Fibroblast of skin of abdomen (primary cell): ENCODE data around the gene POLR2B.
"Not testable (repeated sequence)": the region's sequence is repeated elsewhere in the genome, so short reads cannot be mapped to it uniquely, and the experiment has no call there.

Experiments used
- DNase-seq: peaks from one replicate; pipeline ENCODE4 v3.0.0-alpha.2; 2013

The POLR2B gene

GRCh38 chr4:56990109-56990905 is 11.6 kb downstream of the POLR2B start:
- peak; percentile 62 for DNase-seq

DNA sequence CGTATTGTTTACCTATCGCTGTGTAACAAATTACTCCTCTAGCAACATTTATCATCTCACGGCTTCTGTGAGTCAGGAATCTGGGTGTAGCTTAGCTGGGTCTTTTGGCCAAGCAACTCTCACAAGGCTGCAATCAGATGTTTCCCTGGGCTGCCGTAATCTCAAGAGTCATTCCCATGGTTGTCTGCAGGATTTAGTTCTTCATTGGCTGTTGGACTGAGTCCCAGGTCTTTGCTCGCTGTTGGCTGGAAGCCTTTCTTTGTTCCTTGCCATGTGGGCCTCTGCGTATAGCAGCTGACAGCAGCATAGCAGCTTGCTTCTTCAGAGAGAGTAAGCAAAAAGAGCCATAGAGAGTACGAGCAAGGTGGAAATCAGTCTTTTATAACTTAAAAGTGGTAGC is 16.8 kb downstream of the POLR2B start:
- peak; percentile 91 for DNase-seq

DNA sequence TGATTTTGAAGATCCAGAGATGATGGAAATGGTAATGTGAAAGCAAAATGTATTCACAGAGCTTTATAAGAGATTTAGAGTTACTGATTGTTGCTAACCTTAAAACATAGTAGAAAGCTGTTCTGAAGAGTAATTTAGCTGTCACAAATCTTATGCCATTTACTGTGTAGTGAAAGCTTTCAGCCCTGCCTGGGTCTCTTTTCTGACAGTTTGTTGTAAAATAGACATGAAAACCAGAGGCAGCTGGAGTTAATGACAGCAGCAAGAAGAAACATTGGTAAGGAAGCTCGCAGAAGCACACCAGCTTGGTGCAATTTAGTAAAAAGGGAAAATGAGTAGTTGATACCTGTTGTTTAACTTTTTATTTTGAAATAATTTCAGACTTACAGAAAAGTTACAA is 21.1 kb downstream of the POLR2B start:
- DNase-seq, result no peak

DNA sequence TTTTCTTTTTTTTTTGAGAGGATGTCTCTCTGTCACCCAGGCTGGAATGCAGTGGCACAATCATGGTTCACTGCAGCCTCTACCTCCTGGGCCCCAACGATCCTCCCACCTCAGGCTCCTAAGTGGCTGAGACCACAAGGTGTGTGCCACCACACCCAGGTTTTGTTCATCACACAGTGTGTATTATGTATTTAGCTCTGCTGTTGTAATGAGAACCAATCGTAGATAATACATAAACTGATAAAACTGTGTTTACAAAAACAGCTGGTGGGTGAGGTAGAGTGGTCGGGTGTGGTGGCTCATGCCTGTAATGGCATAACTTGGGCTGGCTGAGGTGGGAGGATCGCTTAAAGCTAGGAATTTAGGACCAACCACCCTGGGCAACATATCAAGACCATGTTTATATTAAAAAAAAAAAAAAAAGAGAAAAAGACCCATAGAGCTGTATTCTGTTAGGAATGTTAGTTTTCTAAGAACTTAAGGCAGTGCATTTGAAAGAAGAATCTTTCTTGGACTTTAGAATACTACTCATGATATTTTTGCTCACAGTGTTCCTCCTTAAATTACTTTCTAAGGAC is 34.9 kb downstream of the POLR2B start:
- DNase-seq, result no peak

- no peak for DNase-seq
These were observed 40.3 kb downstream of the POLR2B start for GRCh38 chr4:57018980-57019379.

DNA sequence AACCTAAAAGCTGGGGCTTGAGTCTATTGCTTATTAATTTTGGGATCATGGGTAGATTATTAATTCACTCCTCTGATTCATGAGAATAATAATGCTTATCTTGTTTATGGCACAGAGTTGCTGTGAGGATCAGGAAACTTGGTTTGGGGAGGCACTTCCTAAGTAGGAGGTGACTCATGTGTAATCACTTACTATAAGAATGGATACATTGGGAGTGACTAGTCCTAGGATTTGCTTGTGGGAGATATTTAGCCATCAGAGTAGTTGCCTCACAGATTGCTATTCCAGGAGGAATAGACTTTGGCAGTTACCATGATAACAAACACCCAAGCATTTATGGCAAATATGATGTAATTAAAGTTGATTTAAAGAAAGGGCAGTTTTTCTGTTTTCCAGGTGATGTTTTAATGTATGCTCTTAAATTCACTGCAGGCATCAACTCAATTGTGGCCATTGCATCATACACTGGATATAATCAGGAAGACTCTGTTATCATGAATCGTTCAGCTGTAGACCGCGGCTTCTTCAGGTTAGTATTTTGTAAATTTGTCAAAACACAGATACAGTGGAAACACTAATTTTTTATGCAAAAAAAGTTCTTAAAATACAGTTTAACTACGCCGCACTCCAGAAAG is 41.9 kb downstream of the POLR2B start:
- peak; percentile 81 for DNase-seq

DNA sequence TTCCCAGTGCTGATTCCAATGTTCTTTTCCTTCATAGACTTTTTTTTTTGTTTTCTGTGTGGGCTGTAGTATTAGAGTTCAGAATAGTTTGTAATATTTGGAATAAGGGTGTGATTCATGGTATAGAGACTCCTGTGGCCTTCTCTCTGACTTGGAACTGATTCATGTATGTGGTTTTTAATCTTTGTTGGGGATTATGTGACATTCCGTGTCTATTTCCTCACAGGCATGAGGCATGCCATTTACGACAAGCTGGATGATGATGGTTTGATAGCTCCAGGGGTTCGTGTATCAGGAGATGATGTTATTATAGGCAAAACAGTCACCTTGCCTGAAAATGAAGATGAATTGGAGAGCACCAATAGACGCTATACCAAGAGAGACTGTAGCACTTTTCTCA is 44.4 kb downstream of the POLR2B start:
- peak; percentile 93 for DNase-seq

DNA sequence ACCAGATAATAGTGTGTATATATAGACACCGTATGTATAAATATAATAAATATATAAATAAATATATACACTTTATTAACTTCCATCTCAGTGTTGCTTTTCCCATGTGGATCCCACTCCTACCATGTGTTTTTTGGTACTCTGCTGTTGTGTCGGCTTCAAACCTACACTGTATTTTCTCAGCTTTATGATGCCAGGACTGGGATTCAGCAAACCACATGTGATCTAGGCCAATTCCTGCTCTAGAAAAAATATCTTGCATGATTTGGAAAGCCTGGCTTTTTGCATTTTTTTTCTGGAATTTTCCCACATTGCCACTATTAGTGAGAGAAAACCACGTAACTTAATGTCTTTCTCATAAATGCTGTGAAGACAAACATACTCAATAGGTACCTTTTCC is 55.8 kb downstream of the POLR2B start:
- no peak for DNase-seq

DNA sequence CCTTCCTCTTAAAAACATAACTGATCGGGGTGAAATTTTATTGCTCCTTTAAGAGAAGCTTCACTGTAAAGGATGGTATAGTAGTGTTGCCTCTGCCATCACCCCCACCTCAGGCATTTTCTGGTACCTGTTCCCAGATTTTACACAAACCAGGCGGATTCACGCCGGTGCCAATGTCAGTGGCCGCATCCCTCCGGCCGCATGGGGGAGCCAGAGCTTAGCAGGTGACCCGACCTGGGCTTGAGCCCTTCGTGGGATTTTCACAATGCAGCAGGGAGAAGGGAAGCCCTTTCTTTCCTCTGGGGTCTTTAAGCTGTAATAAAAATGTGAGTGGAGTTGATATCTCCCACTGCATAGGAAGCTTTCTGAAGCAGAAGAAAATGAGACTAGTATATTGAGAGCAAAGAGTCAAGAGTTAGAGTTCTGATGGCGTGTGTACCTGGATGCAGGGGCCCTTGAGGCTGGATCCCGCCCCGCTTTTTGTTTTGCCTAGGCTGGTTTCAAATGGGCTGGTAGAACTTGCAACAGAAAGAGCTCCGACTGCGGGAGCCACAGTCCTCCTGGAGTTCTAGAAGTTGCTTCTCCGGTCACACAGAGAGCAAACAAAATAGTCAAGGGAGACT is 59.4 kb downstream of the POLR2B start:
- peak; percentile 52 for DNase-seq

GRCh38 chr4:57039345-57039744 is 60.6 kb downstream of the POLR2B start:
- DNase-seq, result no peak

DNA sequence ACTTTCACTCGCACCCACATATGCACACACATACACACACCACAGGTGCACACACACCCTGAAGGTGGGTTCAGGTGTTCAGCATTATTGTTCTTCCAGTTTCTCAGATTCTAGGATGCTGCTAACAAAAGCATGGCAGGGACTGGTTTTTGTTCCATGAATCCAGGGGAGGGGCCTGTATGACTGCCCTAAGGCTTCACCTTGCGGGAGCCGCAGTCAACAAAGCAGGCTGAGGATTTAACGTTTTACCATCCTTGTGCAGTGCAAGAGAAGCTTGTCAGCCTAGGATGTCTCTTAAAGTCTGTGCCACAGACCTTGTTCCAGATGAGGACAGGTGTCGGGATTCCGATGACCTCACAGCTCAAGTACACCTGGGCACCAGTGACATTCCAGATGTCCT is 61.8 kb downstream of the POLR2B start:
- no peak for DNase-seq

DNA sequence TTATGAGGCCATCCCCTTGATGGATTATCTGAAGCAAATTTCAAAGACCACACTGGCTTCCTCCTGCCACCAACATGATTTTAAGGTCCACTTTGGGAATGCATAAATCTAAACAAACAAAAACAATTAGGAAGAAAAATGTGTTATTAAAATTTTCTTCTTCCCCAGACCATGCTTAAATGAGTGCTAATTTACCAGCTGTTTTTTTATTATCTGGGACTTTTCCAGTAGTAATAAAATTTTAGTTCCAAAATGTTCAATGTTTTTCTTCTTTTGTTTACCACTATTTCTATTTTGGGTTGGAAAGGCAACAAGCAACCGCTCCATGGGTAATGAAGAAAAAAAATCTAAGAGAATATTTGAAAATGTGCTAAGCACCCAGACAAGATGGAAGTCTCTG is 62.3 kb downstream of the POLR2B start:
- DNase-seq, result no peak

DNA sequence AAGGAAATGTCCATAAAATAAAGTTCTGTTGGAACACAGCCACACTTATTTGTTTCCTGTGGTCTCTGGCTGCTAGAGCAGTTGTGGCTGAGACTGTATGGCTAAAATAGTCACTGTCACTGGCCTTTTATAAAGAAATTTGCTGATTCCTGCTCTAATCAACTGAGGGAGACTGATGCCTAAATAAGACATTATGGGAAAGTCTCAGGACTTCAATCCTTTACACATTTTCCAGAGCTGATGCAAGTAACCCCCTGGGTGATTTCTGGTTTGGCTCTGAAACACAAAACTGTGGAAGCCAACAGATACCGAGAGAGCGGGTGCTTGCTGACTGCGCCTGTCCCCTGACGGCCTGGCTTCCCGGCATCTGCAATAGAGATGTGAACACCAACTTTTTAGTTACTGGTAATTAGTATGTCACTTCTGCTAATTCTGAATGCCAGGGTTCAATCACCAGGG is 64.0 kb downstream of the POLR2B start:
- peak; percentile 57 for DNase-seq

- peak; percentile 88 for DNase-seq
These were observed 64.9 kb downstream of the POLR2B start for GRCh38 chr4:57043347-57044251.

GRCh38 chr4:57044279-57044678 is 65.6 kb downstream of the POLR2B start:
- DNase-seq, result peak; percentile 91

DNA sequence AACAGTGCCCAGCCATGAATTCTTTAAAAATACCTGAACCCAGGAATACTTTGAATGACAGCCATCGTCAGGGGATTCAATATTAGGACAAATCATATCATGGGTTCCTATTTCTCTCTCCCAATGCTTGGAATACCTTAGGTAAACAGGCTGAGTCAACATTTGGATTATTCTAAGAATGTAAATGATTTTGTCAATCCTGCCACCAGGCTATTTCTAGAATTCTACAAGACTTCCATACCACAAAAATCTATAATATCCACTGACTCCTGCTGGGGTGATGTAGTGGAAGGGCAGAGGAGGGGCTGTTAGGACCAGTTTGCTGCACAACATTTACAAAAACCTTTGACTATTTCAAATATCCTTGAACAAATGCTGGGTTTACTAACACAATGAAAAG is 66.3 kb downstream of the POLR2B start:
- peak; percentile 89 for DNase-seq

- DNase-seq, result not testable (repeated sequence)
These were observed 68.3 kb downstream of the POLR2B start for GRCh38 chr4:57047046-57047445.

GRCh38 chr4:57048590-57049304 is 70.1 kb downstream of the POLR2B start:
- peak; percentile 31 for DNase-seq

DNA sequence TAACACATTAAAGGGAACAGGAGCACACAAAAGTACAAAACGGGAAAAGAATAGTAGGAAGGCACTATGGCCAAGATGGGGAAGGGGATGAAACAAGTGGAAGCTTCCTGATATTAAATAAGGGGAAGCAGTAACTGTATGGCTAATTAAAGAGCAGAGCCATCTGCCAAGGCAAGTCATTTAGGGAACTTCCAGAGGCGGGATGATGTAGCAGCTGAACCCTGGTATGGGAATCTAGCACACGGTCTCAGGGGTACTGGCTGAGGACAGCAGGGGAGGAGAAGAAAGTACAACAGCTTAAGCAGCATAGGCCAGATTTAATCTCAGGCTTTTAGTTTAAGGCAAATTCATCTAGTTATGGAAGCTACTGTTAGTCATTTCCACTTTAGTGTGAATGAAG is 72.4 kb downstream of the POLR2B start:
- DNase-seq, result no peak

- no peak for DNase-seq
These were observed 72.8 kb downstream of the POLR2B start for GRCh38 chr4:57051524-57051923.

DNA sequence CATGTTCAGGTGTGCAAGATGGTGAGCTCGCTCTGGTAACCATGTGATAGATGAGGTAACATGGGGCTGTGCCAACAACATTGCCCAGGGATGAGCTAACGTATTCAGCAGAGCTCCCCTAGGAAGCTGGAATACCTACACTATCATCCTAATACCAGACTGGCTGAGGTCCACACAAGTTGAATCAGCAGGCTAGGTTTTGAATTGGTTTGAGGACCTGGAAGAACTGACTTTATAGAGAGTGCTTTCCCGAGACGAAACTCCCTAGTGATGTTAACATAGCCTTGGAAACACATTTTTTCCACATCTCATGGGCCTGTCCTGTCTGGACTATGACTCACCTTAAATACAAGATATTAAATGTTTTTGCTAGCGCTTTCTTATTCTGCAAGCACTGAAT is 74.8 kb downstream of the POLR2B start:
- peak; percentile 70 for DNase-seq

GRCh38 chr4:57055886-57056285 is 77.2 kb downstream of the POLR2B start:
- DNase-seq, result no peak
